ENCODE measurements around the gene ADCY10.

- TF ChIP-seq CTCF (IDR thresholded peaks at IDR 0.05) (no peak), POLR2A (IDR thresholded peaks at IDR 0.05) (no peak), POLR2AphosphoS5 (IDR thresholded peaks at IDR 0.05) (no peak)
These were observed 10.2 kb upstream of the ADCY10 start for GRCh38 chr1:167924102-167924501.
